ENCODE results near the gene TMA7B.

The TMA7B gene

DNA sequence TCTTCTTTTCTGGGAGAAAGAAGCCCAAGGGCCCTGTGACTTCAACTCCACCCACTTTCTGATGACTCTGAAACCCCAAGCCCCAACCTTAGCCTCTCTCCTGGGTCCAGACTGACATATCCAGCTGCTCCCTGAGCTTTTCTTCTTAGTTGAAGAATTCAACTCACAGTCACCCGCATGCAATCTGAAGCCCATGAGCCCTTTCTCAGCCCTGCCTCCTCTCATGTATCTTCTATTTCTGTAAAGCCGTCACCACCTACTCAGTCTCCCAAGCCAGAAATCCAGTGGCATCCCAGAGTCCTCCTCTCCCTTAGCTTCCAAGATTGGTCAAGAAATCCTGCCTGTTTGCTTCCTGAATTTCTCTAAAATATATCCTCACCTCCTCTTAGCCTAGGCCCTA lies 7.1 kb upstream of the TMA7B start:
- Mint-ChIP-seq H3K27ac (peak overlapping the region; percentile 67), H3K9me3 (no peaks in the 10 kb centered on the region), H3K36me3 (ENCODE audit: low read depth) (peaks cover 76% of the 10 kb centered on the region), H3K27me3 (no peaks in the 10 kb centered on the region), H3K4me3 (peak overlapping the region; percentile 0), H3K4me1 (peaks cover 91% of the 10 kb centered on the region)
- DNase-seq (no peak), ATAC-seq (no peak)

DNA sequence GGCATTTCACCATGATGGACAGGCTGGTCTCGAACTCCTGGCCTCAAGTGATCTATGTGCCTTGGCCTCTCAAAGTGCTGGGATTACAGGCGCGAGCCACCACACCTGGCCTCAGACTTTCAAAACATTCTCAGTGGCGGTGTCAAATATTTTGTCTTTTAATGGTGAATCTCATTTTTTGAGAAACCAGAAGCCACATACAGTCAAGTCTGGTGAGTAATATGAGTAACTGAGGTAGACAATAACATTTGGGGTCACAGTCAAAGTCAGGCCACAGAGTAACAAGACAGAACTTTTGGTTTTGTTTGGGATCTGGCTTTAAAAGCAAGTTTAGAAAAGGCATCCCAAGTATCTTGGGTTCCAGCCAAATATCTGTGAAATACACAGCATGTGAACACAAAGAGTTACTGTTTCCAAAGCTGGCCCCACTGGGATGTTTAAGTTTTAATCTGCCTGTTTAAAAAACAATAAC lies 5.6 kb upstream of the TMA7B start:
- Mint-ChIP-seq H3K4me3 (no peak overlapping the region), H3K36me3 (ENCODE audit: low read depth) (peaks cover 76% of the 10 kb centered on the region), H3K4me1 (peaks cover 91% of the 10 kb centered on the region), H3K9me3 (no peaks in the 10 kb centered on the region), H3K27ac (peak overlapping the region; percentile 41), H3K27me3 (no peaks in the 10 kb centered on the region)
- ATAC-seq (peak; percentile 44), DNase-seq (no peak)

DNA sequence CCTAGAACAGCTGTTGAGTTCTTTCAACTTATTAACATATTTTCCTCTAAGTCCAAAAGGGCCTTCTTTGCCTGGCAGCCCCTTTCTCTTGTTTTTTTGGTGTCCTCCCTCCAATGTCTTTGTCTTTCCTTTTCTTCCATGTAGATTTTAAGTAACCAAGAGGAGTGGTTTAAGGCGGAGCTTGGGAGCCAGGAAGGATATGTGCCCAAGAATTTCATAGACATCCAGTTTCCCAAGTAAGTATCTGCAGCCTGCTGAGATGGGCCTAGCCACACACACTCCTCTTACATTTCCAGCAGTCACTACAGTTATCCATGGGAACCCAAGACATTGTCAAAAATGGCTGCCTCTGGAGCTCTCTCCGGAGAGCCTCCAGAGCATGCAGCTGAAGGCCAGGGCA lies 4.5 kb upstream of the TMA7B start:
- no peak overlapping the region for H3K4me3 Mint-ChIP-seq
- no peaks in the 10 kb centered on the region for H3K27me3 Mint-ChIP-seq
- H3K4me1 Mint-ChIP-seq: peaks cover 91% of the 10 kb centered on the region
- H3K9me3 Mint-ChIP-seq: no peaks in the 10 kb centered on the region
- ATAC-seq (no peak), DNase-seq (no peak)
- peaks cover 74% of the 10 kb centered on the region for H3K36me3 Mint-ChIP-seq (ENCODE audit: low read depth)
- H3K27ac Mint-ChIP-seq: no peak overlapping the region

DNA sequence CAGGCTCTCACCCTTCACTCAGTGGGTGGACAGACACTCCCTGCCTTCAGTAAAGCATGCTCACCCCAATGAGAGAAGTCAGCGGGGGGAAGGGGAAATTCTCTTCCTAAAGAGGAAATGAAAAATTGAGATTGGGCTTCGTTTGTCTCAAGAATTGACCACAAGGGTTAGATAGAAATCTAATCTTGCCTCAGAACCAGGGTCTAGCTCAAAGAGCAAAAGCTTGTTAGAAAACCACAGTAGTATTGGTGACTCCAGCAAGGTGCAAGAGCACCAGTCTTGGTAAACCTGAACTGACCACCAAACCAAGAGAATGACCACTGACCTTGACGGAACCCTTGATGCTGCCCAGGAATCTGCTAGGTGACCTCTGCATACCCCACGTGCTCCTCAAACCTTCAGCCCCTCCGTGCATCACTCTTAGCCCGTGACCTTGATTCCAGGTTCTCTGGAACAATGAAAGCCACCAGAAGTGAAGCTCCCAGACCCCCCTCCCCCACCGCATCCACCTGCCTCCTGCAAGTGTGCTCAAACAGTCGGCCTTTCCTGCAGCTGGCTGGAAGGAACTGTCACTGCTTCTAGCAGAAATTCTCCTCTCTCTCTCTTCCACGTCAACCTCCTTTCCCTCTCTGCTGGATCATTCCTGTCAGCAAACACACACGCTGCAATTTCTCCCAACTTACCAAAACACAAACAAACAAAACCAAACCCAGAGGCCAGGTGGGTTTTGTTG lies 3.1 kb upstream of the TMA7B start:
- Mint-ChIP-seq H3K4me1 (peaks cover 91% of the 10 kb centered on the region), H3K9me3 (no peaks in the 10 kb centered on the region), H3K27ac (peak overlapping the region; percentile 7), H3K36me3 (ENCODE audit: low read depth) (peaks cover 77% of the 10 kb centered on the region), H3K27me3 (no peaks in the 10 kb centered on the region), H3K4me3 (no peak overlapping the region)
- DNase-seq (no peak), ATAC-seq (no peak)

- H3K4me1 Mint-ChIP-seq: peaks cover 89% of the 10 kb centered on the region
- H3K27ac Mint-ChIP-seq: no peak overlapping the region
- DNase-seq (no peak), ATAC-seq (no peak)
- no peaks in the 10 kb centered on the region for H3K9me3 Mint-ChIP-seq
- H3K27me3 Mint-ChIP-seq: no peaks in the 10 kb centered on the region
- H3K4me3 Mint-ChIP-seq: no peak overlapping the region
- peaks cover 71% of the 10 kb centered on the region for H3K36me3 Mint-ChIP-seq (ENCODE audit: low read depth)
Observed at GRCh38 chr22:39958009-39958711, 2.0 kb upstream of the TMA7B start.

- H3K9me3 Mint-ChIP-seq: no peaks in the 10 kb centered on the region
- H3K4me1 Mint-ChIP-seq: peaks cover 87% of the 10 kb centered on the region
- peaks cover 68% of the 10 kb centered on the region for H3K36me3 Mint-ChIP-seq (ENCODE audit: low read depth)
- H3K27ac Mint-ChIP-seq: no peak overlapping the region
- H3K4me3 Mint-ChIP-seq: no peak overlapping the region
- DNase-seq (no peak), ATAC-seq (peak; percentile 4)
- H3K27me3 Mint-ChIP-seq: no peaks in the 10 kb centered on the region
Observed at GRCh38 chr22:39958949-39959639, 1.1 kb upstream of the TMA7B start.

DNA sequence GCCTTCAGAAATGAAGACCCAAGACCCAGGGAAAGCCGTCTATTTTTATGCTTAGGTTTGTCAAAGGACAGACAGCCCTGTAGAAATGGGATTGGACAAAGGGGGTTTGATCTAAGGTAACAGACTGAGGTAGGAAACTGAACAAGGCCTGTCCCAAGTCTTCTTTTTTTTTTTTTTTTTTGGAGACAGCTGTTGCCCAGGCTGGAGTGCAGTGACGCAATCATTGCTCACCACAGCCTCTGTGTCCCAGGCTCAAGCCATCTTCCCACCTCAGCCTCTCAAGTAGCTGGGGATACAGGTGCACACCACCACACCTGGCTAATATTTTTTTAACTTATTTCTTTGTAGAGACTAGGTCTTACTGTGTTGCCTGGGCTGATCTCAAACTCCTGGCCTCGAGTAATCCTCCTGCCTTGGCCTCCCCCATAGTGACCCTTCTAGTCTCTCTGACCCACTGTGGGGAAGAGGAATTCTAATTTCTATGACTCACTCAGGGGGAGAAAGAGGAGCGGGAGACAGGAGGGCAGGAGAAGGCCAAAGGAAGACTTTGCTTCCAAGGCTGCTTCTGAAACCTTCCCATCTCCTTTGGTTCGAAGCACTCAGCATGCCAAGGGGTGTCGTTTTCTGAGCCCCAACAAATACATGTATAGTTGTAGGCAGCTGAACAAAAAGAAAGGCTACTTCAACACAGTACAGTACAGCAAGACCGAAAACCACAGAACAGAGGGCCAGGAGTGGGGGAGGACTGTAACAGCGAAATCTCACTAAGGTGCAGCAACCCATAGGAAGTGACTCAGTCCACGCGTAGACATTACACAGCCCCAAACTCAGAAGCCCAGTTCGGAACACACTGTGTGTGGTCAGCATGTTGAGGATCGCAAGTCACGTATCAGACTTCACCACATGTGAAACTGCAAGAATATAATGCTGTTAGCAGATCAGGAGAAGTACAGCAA lies 872 bp downstream of the TMA7B start:
- H3K27ac Mint-ChIP-seq: peak overlapping the region; percentile 72
- H3K27me3 Mint-ChIP-seq: no peaks in the 10 kb centered on the region
- peak overlapping the region; percentile 55 for H3K4me3 Mint-ChIP-seq
- no peaks in the 10 kb centered on the region for H3K9me3 Mint-ChIP-seq
- H3K36me3 Mint-ChIP-seq (ENCODE audit: low read depth): peaks cover 66% of the 10 kb centered on the region
- peaks cover 79% of the 10 kb centered on the region for H3K4me1 Mint-ChIP-seq
- DNase-seq: peak; percentile 66
- peak; percentile 99 for ATAC-seq

- Mint-ChIP-seq H3K36me3 (ENCODE audit: low read depth) (peaks cover 69% of the 10 kb centered on the region), H3K4me3 (peak overlapping the region; percentile 55), H3K27ac (peak overlapping the region; percentile 72), H3K27me3 (no peaks in the 10 kb centered on the region), H3K9me3 (no peaks in the 10 kb centered on the region), H3K4me1 (peaks cover 74% of the 10 kb centered on the region)
- ATAC-seq (no peak), DNase-seq (no peak)
Observed at GRCh38 chr22:39962071-39962470, 1.9 kb downstream of the TMA7B start.

GRCh38 chr22:39965748-39966147 lies 5.6 kb downstream of the TMA7B start:
- no peaks in the 10 kb centered on the region for H3K27me3 Mint-ChIP-seq
- no peaks in the 10 kb centered on the region for H3K9me3 Mint-ChIP-seq
- DNase-seq: no peak
- ATAC-seq: no peak
- no peak overlapping the region for H3K4me3 Mint-ChIP-seq
- H3K4me1 Mint-ChIP-seq: peaks cover 40% of the 10 kb centered on the region
- H3K36me3 Mint-ChIP-seq (ENCODE audit: low read depth): peaks cover 58% of the 10 kb centered on the region
- H3K27ac Mint-ChIP-seq: no peak overlapping the region

DNA sequence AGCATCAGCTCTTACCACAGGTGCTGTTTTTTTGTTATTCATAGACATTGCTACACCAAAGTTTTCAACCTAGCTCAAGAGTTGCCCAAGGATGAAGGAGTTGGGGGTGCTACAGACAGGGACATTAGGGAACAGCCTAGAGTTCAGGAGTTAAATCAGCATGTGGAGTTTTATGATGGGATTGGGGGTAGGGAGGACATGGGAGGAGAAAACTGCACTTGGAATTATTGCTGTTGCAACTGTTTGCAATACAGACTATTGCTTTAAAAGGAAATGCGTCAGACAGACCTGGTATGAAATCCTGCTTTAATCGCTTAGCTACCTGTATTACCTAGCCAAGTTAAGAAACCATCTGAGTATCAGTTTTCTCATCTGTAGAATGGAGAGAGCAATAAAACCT lies 6.3 kb downstream of the TMA7B start:
- no peak for ATAC-seq
- H3K36me3 Mint-ChIP-seq (ENCODE audit: low read depth): peaks cover 53% of the 10 kb centered on the region

GRCh38 chr22:39967103-39967829 lies 7.1 kb downstream of the TMA7B start:
- H3K9me3 Mint-ChIP-seq: no peaks in the 10 kb centered on the region
- H3K4me1 Mint-ChIP-seq: peaks cover 25% of the 10 kb centered on the region
- peaks cover 54% of the 10 kb centered on the region for H3K36me3 Mint-ChIP-seq (ENCODE audit: low read depth)
- H3K27ac Mint-ChIP-seq: peak overlapping the region; percentile 50
- H3K4me3 Mint-ChIP-seq: no peak overlapping the region
- no peaks in the 10 kb centered on the region for H3K27me3 Mint-ChIP-seq
- no peak for ATAC-seq
- DNase-seq: no peak

More for the DNA sequence above, 6.3 kb downstream of the TMA7B start:
- Mint-ChIP-seq H3K27me3 (no peaks in the 10 kb centered on the region), H3K4me3 (no peak overlapping the region), H3K27ac (peak overlapping the region; percentile 26), H3K9me3 (no peaks in the 10 kb centered on the region), H3K4me1 (peaks cover 32% of the 10 kb centered on the region)
- no peak for DNase-seq

DNA sequence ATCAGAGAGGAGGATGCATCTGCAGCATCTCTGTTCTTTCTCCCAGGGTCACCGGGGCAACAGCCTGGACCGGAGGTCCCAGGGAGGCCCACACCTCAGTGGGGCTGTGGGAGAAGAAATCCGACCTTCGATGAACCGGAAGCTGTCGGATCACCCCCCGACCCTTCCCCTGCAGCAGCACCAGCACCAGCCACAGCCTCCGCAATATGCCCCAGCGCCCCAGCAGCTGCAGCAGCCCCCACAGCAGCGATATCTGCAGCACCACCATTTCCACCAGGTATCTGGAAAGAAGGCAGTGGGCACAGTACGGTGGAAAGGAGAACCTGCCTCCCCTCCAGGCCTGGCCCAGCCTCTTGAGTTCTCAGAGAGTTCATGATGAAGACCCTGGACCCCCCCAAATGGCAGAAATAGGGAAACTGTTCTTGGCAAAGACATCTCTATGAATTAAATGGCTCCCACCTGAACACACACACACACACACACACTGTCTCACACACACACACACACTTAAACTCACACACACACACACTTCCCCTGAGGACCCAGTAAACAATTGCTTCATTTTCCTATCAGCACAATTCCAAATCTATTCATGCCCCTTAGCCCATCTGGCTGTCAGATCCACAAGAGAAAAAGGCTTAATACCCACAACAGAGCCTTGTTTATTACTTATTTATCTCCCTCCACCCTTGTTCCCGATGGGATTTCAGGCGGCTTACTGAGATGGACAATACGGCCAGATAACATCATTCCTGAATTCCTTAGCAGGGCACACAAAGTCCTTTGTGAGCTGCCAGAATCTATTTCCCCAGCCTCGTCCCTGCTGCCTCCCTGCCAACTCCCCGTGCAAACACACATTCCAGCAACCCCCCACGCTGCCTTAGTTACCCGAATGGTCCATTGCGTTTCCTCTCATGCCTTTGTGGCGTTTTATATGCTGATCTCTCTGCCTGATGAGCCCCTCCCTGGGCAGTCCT lies 8.1 kb downstream of the TMA7B start:
- Mint-ChIP-seq H3K4me1 (peaks cover 16% of the 10 kb centered on the region), H3K36me3 (ENCODE audit: low read depth) (peaks cover 53% of the 10 kb centered on the region), H3K27ac (no peak overlapping the region), H3K4me3 (no peak overlapping the region), H3K27me3 (no peaks in the 10 kb centered on the region), H3K9me3 (no peaks in the 10 kb centered on the region)
- ATAC-seq (no peak), DNase-seq (no peak)

- ATAC-seq: no peak
- Mint-ChIP-seq H3K27ac (no peak overlapping the region), H3K27me3 (no peaks in the 10 kb centered on the region), H3K9me3 (no peaks in the 10 kb centered on the region), H3K4me3 (no peak overlapping the region), H3K4me1 (peaks cover under 1% of the 10 kb centered on the region), H3K36me3 (ENCODE audit: low read depth) (peaks cover 43% of the 10 kb centered on the region)
- no peak for DNase-seq
Observed at GRCh38 chr22:39970742-39971141, 10.5 kb downstream of the TMA7B start.

Data from activated naive CD8-positive, alpha-beta T cell treated with anti-CD3 and anti-CD28 coated beads, Interleukin-2, amount 50 U/mL, for 24 hours (primary cell).